ENCODE data around the gene DDX10.

DDX10 gene

GRCh38 chr11:108906329-108906728, 241.5 kb downstream of the DDX10 start:
- TF ChIP-seq POLR2A (IDR thresholded peaks at IDR 0.05; ENCODE audit: low read length), result no peak
- TF ChIP-seq GATA1 (IDR thresholded peaks at IDR 0.05; ENCODE audit: low read depth, low read length), result no peak
- DNase-seq, result no peak

DNA sequence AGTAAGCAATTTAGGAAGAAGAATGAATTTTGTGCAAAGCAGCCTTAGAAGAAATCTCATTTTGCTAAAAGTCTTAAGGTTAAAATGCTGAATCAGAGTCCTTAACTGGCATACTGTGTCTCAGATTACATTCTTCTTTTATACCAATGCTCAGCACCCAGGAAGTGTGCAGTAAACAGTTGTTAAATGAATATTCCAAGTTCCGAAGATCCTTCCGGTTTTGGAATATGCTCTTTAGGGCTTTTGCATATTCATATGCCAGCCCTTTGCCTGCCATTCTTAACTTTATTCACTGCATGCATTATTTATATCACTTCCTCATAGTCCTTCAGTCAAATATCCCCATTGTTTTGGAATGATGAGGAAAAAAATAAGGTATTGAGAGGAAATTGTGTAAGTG, 242.0 kb downstream of the DDX10 start:
- DNase-seq, result no peak
- TF ChIP-seq GATA1 (IDR thresholded peaks at IDR 0.05; ENCODE audit: low read depth, low read length) (no peak), POLR2A (IDR thresholded peaks at IDR 0.05; ENCODE audit: low read length) (no peak)

GRCh38 chr11:108909041-108909440, 244.2 kb downstream of the DDX10 start:
- TF ChIP-seq POLR2A (IDR thresholded peaks at IDR 0.05; ENCODE audit: low read length) (no peak), GATA1 (IDR thresholded peaks at IDR 0.05; ENCODE audit: low read depth, low read length) (no peak)
- no peak for DNase-seq

DNA sequence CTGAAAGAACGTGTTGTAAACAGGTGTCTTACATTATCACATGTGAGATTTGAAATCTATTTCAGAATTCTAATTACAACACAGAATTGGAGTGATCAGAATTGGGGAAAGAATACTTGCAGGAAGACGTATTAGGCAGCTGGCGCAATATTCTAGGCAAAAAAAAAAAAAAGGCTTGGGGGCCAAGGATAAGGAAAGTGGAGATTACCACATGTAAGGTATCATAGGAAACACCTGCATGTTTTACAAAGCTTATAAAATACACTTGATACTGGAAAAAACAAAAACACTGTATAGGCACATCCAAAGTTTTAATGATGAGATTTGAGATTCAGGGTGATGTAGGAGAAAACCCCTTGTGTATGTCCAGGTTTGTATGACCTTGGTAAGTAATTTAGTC, 245.1 kb downstream of the DDX10 start:
- no peak for DNase-seq
- TF ChIP-seq POLR2A (IDR thresholded peaks at IDR 0.05; ENCODE audit: low read length) (no peak), GATA1 (IDR thresholded peaks at IDR 0.05; ENCODE audit: low read depth, low read length) (no peak)

DNA sequence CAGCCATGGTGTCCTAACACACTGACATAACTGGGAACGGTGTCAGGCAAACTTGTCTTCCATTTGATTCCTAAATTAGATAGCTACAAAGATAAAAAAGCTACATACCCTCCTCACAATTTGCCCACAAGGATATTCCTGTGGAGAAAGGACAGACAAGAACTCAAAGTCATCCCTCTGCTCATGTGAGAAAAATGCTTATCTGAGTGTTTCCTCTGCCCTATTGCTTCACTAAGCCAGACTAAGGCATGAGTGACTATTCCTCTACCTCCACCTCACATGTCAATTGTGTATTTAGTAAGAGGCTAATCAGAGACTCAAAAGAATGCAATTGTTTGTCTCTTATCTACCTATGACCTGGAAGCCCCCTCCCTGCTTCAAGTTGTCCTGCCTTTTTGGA, 247.7 kb downstream of the DDX10 start:
- TF ChIP-seq POLR2A (IDR thresholded peaks at IDR 0.05; ENCODE audit: low read length), result no peak
- no peak for TF ChIP-seq GATA1 (IDR thresholded peaks at IDR 0.05; ENCODE audit: low read depth, low read length)
- no peak for DNase-seq

- TF ChIP-seq GATA1 (IDR thresholded peaks at IDR 0.05; ENCODE audit: low read depth, low read length) (no peak), POLR2A (IDR thresholded peaks at IDR 0.05; ENCODE audit: low read length) (no peak)
- DNase-seq, result no peak
Measured at GRCh38 chr11:108913204-108913603, 248.3 kb downstream of the DDX10 start.

GRCh38 chr11:108914211-108914610, 249.3 kb downstream of the DDX10 start:
- no peak for TF ChIP-seq GATA1 (IDR thresholded peaks at IDR 0.05; ENCODE audit: low read depth, low read length)
- TF ChIP-seq POLR2A (IDR thresholded peaks at IDR 0.05; ENCODE audit: low read length), result no peak
- no peak for DNase-seq

DNA sequence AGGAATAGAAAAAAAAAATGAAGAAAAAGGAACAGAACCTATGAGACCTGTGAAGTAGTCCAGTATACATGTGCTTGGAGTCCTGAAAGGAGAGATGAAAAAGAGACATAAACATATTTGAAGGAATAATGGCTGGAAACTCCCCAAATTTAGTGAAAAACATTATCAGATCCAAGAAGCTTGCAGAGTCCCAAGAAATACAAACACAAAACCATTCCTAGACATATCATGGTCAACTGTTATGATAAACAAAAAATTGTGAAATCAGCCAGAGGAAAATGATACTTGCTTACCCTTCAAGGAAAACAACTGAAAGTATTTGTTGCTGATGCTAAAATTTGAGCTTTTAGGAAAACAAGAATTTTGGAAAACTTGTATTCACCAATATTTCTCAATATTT, 250.1 kb downstream of the DDX10 start:
- DNase-seq, result no peak
- TF ChIP-seq POLR2A (IDR thresholded peaks at IDR 0.05; ENCODE audit: low read length), result no peak
- TF ChIP-seq GATA1 (IDR thresholded peaks at IDR 0.05; ENCODE audit: low read depth, low read length), result no peak

DNA sequence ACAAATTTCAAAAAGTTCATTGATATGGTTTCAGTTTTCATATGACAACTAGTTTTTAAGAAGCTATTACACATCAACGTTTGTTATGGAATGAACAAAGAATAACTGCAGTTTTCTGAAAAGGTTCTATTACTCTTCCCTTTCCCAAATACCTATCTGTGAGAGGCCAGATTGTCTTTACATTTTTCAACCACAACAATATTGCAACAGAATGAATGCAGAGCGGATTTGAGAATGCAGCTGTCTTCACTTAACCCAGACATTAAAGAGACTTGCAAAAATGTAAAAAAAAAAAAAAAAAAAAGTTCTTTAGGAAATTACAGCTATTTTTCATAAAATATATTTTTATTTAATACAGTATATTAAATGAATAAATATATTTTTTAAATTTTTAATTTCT, 250.8 kb downstream of the DDX10 start:
- TF ChIP-seq GATA1 (IDR thresholded peaks at IDR 0.05; ENCODE audit: low read depth, low read length) (no peak), POLR2A (IDR thresholded peaks at IDR 0.05; ENCODE audit: low read length) (no peak)

DNA sequence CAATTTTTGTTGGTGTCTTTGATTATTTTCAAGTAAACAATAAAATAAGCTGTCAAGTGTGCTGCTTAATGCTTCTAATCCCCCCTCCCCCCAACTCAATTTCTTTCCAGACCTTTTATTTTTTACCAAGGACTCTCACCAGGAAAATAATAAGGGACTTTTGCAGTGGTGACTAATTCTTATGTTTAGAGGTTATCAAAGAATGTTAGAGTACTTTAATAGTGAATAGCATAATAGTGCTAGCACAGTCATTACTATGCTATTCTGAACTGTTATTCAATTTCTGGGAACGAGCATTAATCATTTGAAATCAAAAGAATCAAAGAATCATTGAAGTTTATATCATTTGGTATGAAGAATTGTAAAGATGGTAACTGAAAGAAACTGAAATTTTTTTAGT, 251.4 kb downstream of the DDX10 start:
- no peak for TF ChIP-seq GATA1 (IDR thresholded peaks at IDR 0.05; ENCODE audit: low read depth, low read length)
- TF ChIP-seq POLR2A (IDR thresholded peaks at IDR 0.05; ENCODE audit: low read length), result no peak
- no peak for DNase-seq

More for the DNA sequence above, 250.8 kb downstream of the DDX10 start:
- no peak for DNase-seq

DNA sequence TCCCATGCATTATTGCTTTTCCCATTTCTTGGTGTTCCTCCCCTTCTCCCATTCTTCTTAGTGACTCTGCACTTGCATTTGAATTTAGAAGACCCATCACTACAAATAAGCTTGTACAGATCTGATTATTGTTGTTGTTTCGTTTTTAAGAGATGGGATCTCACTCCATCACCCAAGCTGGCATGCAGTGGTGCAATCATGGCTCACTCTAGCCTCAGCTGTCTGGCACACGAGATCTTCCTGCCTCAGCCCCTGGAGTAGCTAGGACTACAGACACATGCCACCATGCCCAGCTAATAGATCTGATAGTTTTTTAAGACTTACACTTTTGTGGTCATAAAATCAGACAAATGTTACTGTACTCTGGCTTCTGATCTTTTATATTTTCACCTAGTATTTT, 252.1 kb downstream of the DDX10 start:
- DNase-seq, result no peak
- no peak for TF ChIP-seq GATA1 (IDR thresholded peaks at IDR 0.05; ENCODE audit: low read depth, low read length)
- no peak for TF ChIP-seq POLR2A (IDR thresholded peaks at IDR 0.05; ENCODE audit: low read length)

GRCh38 chr11:108921211-108921610, 256.3 kb downstream of the DDX10 start:
- DNase-seq, result no peak
- TF ChIP-seq POLR2A (IDR thresholded peaks at IDR 0.05; ENCODE audit: low read length), result no peak
- TF ChIP-seq GATA1 (IDR thresholded peaks at IDR 0.05; ENCODE audit: low read depth, low read length), result no peak

DNA sequence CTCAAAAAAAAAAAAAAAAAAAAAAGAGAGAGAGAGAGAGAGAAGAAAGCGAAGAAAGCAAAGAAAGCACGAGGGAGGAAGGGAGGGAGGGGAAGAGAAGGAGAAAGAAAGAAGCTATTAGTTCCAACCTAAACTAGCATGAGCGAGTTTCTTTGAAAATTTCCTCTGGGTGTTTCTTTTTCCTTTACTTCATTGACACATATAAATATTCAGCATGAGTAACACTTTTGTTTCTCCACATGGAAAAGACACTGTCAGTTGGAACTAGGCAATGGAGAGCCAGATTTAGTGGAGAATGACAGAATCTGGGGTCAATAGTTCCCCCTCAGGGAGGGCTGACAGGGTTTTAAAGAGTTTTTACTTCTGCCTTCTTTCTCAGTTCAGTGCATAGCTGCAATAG, 257.4 kb downstream of the DDX10 start:
- no peak for TF ChIP-seq POLR2A (IDR thresholded peaks at IDR 0.05; ENCODE audit: low read length)
- TF ChIP-seq GATA1 (IDR thresholded peaks at IDR 0.05; ENCODE audit: low read depth, low read length), result no peak
- no peak for DNase-seq

DNA sequence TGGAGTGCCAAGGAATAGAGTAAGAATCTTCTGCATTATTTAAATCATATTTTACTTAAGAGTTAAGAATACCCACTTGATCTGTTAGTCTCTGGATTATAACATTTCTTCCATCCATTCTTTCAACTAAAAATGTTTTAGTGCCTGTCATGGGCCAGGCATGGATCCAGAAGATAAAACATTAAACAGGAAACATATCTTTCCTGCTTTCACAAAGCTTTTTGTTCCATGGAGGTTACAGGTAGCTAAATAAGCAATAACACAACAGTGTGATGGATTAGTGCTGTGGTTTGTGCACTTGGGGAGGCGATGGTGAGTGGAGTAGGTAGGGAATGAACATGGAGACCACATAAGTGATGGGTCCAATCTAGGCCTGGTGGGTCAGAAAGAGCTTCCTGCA, 258.5 kb downstream of the DDX10 start:
- no peak for DNase-seq
- no peak for TF ChIP-seq GATA1 (IDR thresholded peaks at IDR 0.05; ENCODE audit: low read depth, low read length)
- TF ChIP-seq POLR2A (IDR thresholded peaks at IDR 0.05; ENCODE audit: low read length), result no peak

DNA sequence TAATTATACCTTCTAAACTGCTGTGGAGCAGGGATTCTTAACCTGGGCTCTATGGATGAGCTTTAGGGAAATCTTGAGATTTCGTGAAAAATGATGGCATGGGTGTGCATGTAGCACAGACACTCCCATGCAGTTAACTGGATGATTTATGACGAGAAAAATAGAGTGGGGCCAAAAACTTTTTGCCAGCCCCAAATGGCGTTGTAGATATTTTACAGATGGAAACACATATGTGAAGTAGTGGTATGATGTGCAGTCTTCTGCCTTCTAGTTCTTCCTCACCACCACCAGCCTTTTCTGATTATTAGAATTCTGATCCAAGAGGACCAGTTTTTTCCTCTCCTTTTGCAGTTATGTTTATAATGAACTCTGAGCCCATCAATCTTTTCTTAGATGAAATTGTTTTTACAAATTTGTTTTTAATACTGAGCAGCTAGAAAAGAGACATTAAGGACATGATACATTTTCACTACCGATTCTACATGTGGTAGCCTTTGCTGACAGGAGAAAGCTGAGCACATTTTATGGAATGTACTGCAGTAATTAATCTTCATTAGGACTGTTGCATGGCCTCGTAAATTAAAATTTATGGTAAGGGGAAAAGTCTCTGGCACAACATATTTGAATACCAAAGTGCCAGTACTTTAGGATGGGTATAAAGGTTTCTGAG, 261.4 kb downstream of the DDX10 start:
- TF ChIP-seq GATA1 (IDR thresholded peaks at IDR 0.05; ENCODE audit: low read depth, low read length), result no peak
- TF ChIP-seq POLR2A (IDR thresholded peaks at IDR 0.05; ENCODE audit: low read length), result no peak
- DNase-seq, result no peak

All from erythroblast (primary cell).